Loucy (cell line): ENCODE measurements around the gene NDUFA6.
"Not testable (repeated sequence)": the region's sequence is repeated elsewhere in the genome, so short reads cannot be mapped to it uniquely, and the experiment has no call there.

ENCODE experiments used
- H2AFZ ChIP-seq: fragments of 200-600 bp; sonication (generic); 2 replicates; pipeline ENCODE4 v1.6.0; 2016; ENCODE audit warnings: antibody characterized with exemption, mild to moderate bottlenecking, low read length, moderate library complexity
- H3F3A ChIP-seq: fragments of 200-600 bp; 2 replicates; pipeline ENCODE4 v1.6.0; 2016; ENCODE audit warnings: antibody characterized with exemption, low read depth, mild to moderate bottlenecking
- H3K27me3 ChIP-seq: fragments of 200-600 bp; sonication (generic); 2 replicates; pipeline ENCODE4 v1.6.1; 2014; ENCODE audit warnings: low read length, mild to moderate bottlenecking; ENCODE audit not compliant: insufficient read depth, poor library complexity, severe bottlenecking
- H3K36me3 ChIP-seq: fragments of 200-600 bp; sonication (generic); 2 replicates; pipeline ENCODE4 v1.6.1; 2016; ENCODE audit warnings: low read length; ENCODE audit not compliant: insufficient read depth
- H3K4me1 ChIP-seq: fragments of 200-600 bp; sonication (generic); 2 replicates; pipeline ENCODE4 v1.5.1; 2014; ENCODE audit warnings: low read length, mild to moderate bottlenecking; ENCODE audit not compliant: insufficient read depth, poor library complexity, severe bottlenecking
- H3K4me2 ChIP-seq: fragments of 200-600 bp; sonication (generic); 2 replicates; pipeline ENCODE4 v1.6.0; 2014; ENCODE audit warnings: antibody characterized with exemption, low read length, low read depth, mild to moderate bottlenecking; ENCODE audit not compliant: poor library complexity, severe bottlenecking
- H3K4me3 ChIP-seq: fragments of 200-600 bp; sonication (generic); 2 replicates; pipeline ENCODE4 v1.5.1; 2014; ENCODE audit warnings: low read length, mild to moderate bottlenecking, mixed read lengths; ENCODE audit not compliant: poor library complexity, severe bottlenecking
- H3K79me2 ChIP-seq: fragments of 200-600 bp; sonication (generic); 2 replicates; pipeline ENCODE4 v1.6.1; 2014; ENCODE audit warnings: low read length; ENCODE audit not compliant: insufficient read depth
- H3K9ac ChIP-seq: fragments of 200-600 bp; sonication (generic); 2 replicates; pipeline ENCODE4 v1.6.0; 2014; ENCODE audit warnings: mild to moderate bottlenecking, low read depth, low read length, moderate library complexity; ENCODE audit not compliant: poor library complexity, severe bottlenecking
- H3K9me2 ChIP-seq: fragments of 200-600 bp; sonication (generic); replicated peaks from 2 replicates; pipeline ENCODE4 v1.6.1; 2016; ENCODE audit warnings: low read depth, low read length, mixed read lengths
- H3K9me3 ChIP-seq: fragments of 200-600 bp; sonication (generic); 2 replicates; pipeline ENCODE4 v1.6.1; 2014; ENCODE audit warnings: mild to moderate bottlenecking, antibody characterized with exemption, low read length, low read depth; ENCODE audit not compliant: insufficient read depth
- H4K20me1 ChIP-seq: fragments of 200-600 bp; sonication (generic); 2 replicates; pipeline ENCODE4 v1.6.0; 2014; ENCODE audit warnings: antibody characterized with exemption, low read length, mild to moderate bottlenecking; ENCODE audit not compliant: insufficient read depth, poor library complexity, severe bottlenecking
- EZH2phosphoT487 ChIP-seq: fragments of 200-600 bp; IDR thresholded peaks from 2 replicates; pipeline ENCODE4 v1.6.1; 2018; ENCODE audit warnings: antibody characterized with exemption, mild to moderate bottlenecking, moderate library complexity, borderline replicate concordance
- TF ChIP-seq, protein P1 (sequence below): fragments of 200-600 bp; sonication (generic); conservative IDR thresholded peaks from 2 replicates; pipeline ENCODE4 v1.5.1; 2014; ENCODE audit warnings: mild to moderate bottlenecking, antibody characterized with exemption, low read length

NDUFA6 gene

DNA sequence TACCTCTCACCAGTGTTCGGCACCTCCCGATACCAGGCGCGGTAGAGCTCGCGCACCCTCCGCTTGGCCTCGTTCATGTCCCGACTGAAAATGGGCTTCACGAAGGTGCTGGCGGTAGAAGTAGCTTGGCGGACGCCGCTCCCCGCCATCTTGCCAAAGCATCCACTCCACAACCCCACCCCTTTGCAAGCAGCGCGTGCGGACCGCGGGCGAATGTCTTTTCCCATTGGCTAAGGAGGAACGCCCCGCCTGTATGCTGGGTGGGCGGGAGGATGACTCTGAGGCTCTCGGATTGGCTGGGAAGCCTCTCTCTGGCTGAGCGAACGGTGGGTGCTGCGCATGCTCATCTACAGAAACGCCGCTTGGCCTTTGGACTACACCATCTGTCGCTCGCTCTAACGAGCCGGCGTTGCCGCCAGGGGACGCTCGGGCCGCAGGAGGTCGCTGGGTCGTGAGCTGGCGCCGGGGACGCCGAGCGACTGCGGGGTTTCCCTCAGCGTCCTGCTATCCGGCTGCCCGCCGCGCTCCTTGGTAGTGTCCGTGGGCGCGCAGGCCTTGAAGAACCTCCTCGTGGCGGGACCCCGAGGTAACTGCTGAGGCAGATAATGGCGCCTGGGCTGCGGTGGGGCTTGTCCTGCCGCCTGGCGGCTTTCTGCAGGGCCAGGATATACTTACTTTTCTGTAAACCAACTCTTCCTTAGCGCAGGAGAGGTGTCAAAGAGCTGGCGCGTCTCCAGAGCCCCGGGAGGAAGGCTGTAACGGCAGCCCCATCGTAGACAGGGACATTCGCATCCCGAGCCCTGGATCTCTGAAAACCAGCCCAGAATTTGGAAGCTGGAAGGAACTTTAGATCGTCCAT, at the start of gene NDUFA6:
Gene NDUFA6 (minus strand): TSS at position 177 of the 859 bp plus-strand sequence. CDS start 28 bp downstream, at position 149.
- Histone ChIP-seq H3K79me2 (peaks cover 44% of the 10 kb centered on the region), H3K4me1 (peaks cover 17% of the 10 kb centered on the region), H3K4me2 (peak within 1 kb of the TSS; percentile 90), H3K36me3 (peaks cover 14% of the 10 kb centered on the region), H2AFZ (peak within 1 kb of the TSS; percentile 94), H3K9me3 (no peaks in the 10 kb centered on the region), H3F3A (0 out of 2 replicates have a peak, but pooled peaks cover 4% of the 10 kb centered on the region), H3K9ac (peak within 1 kb of the TSS; percentile 93), H4K20me1 (peaks cover 18% of the 10 kb centered on the region), H3K27me3 (no peaks in the 10 kb centered on the region), H3K9me2 (no peaks in the 10 kb centered on the region), H3K4me3 (peak within 1 kb of the TSS; percentile 92)
- TF ChIP-seq EZH2phosphoT487: no peak
- TF ChIP-seq, protein P1, sequence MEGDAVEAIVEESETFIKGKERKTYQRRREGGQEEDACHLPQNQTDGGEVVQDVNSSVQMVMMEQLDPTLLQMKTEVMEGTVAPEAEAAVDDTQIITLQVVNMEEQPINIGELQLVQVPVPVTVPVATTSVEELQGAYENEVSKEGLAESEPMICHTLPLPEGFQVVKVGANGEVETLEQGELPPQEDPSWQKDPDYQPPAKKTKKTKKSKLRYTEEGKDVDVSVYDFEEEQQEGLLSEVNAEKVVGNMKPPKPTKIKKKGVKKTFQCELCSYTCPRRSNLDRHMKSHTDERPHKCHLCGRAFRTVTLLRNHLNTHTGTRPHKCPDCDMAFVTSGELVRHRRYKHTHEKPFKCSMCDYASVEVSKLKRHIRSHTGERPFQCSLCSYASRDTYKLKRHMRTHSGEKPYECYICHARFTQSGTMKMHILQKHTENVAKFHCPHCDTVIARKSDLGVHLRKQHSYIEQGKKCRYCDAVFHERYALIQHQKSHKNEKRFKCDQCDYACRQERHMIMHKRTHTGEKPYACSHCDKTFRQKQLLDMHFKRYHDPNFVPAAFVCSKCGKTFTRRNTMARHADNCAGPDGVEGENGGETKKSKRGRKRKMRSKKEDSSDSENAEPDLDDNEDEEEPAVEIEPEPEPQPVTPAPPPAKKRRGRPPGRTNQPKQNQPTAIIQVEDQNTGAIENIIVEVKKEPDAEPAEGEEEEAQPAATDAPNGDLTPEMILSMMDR: peak; percentile 84

DNA sequence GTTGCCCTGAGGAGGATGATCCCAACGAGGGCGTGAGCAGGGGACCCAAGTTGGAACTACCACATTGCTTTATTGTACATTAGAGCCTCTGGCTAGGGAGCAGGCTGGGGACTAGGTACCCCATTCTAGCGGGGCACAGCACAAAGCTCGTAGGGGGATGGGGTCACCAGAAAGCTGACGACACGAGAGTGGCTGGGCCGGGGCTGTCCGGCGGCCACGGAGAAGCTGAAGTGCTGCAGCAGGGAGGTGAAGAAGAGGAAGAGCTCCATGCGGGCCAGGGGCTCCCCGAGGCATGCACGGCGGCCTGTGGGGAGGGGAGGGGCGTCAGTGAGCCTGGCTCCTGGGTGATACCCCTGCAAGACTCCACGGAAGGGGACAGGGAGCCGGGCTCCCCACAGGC, 49.6 kb upstream of the NDUFA6 start:
- not testable (repeated sequence) for H3K27me3 ChIP-seq, H3F3A ChIP-seq, H3K36me3 ChIP-seq, H3K9me3 ChIP-seq, H3K9ac ChIP-seq, H3K79me2 ChIP-seq, H3K9me2 ChIP-seq, H3K4me1 ChIP-seq, H2AFZ ChIP-seq, H3K4me2 ChIP-seq, H3K4me3 ChIP-seq, H4K20me1 ChIP-seq

DNA sequence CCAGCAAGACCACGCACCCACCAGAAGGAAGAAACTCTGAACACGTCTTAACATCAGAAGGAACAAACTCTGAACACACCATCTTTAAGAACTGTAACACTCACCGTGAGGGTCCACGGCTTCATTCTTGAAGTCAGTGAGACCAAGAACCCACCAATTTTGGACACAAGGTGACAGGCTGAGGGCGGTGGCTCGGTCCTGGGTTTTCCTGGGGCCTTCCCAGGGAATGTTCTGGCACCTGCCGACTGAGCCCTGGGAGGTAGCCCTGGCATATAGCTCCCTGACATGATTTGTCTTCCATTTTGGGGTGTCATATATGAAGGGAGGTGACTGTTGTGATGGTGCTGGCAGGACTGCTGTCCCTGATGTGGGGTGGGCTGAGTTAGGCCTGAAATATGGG, 48.9 kb upstream of the NDUFA6 start:
- not testable (repeated sequence) for H3K4me1 ChIP-seq, H4K20me1 ChIP-seq, H3F3A ChIP-seq, H3K4me2 ChIP-seq, H3K9ac ChIP-seq, H3K4me3 ChIP-seq, H3K27me3 ChIP-seq, H3K36me3 ChIP-seq, H2AFZ ChIP-seq, H3K9me3 ChIP-seq, H3K9me2 ChIP-seq, H3K79me2 ChIP-seq

DNA sequence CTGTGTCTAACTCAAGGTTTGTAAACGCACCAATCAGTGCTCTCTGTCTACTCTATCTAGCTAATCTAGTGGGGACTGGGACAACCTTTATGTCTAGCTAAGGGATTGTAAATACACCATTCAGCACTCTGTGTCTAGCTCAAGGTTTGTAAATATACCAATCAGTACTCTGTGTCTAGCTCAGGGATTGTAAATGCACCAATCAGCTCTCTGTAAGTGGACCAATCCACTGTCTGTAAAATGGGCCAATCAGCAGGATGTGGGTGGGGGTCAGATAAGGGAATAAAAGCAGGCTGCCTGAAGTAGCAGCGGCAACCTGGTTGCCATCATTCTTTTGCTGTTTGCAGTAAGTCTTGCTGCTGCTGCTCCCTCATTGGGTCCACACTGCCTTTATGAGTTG, 48.4 kb upstream of the NDUFA6 start:
- no peak overlapping the region for H3K9ac ChIP-seq
- H4K20me1 ChIP-seq: no peaks in the 10 kb centered on the region
- H3K4me1 ChIP-seq: no peaks in the 10 kb centered on the region
- H3K27me3 ChIP-seq: no peaks in the 10 kb centered on the region
- H3K36me3 ChIP-seq: no peaks in the 10 kb centered on the region
- no peak overlapping the region for H3K4me3 ChIP-seq
- H2AFZ ChIP-seq: no peak overlapping the region
- H3K9me2 ChIP-seq: no peaks in the 10 kb centered on the region
- no peaks in the 10 kb centered on the region for H3K9me3 ChIP-seq
- H3K79me2 ChIP-seq: no peaks in the 10 kb centered on the region
- H3F3A ChIP-seq: no peaks in the 10 kb centered on the region
- no peak overlapping the region for H3K4me2 ChIP-seq
- TF ChIP-seq EZH2phosphoT487: no peak
- TF ChIP-seq, protein P1: no peak
